Measurements from ENCODE around the gene C1orf226.

- TF ChIP-seq CTCF (IDR thresholded peaks at IDR 0.05; ENCODE audit: low read depth, low read length) = no peak
- TF ChIP-seq POLR2A (IDR thresholded peaks at IDR 0.05; ENCODE audit: extremely low read depth, insufficient read length) = no peak
- TF ChIP-seq MAX (IDR thresholded peaks at IDR 0.05; ENCODE audit: low read depth, low read length) = no peak
- no peak for TF ChIP-seq MYC (IDR thresholded peaks at IDR 0.05; ENCODE audit: low read depth, low read length)
Observed at GRCh38 chr1:162380061-162380846, 1.3 kb upstream of the C1orf226 start.
